Liver (tissue), 9 donors: ENCODE data around the gene SSBP2. TPM values are rescaled to one million over a fixed set of nuclear protein-coding genes. Genes with fewer than 3 reads are reported as not detected.
"Not testable (repeated sequence)": the region's sequence is repeated elsewhere in the genome, so short reads cannot be mapped to it uniquely, and the experiment has no call there.

Experiments
- DNase-seq: peaks from one replicate; pipeline ENCODE4 v3.0.0-alpha.2; 2017; ENCODE audit warnings: low spot score
- H3K27ac ChIP-seq, 2 donors: one replicate each; pipeline ENCODE4 v1.7.0; 2013; ENCODE audit warnings: inconsistent platforms in 2 of 2, low read length in 2 of 2, control low read depth in 1 of 2, low read depth in 1 of 2, mild to moderate bottlenecking in 1 of 2
- H3K27me3 ChIP-seq, 4 donors: one replicate each; pipeline versions ENCODE4 v1.6.1 to v1.7.0; 2013; ENCODE audit warnings: low read length in 3 of 4, inconsistent platforms in 1 of 4, mild to moderate bottlenecking in 1 of 4, moderate library complexity in 1 of 4; ENCODE audit not compliant: control insufficient read depth in 4 of 4, insufficient read depth in 4 of 4
- H3K36me3 ChIP-seq, 4 donors: one replicate each; pipeline versions ENCODE4 v1.6.1 to v1.7.0; 2013; ENCODE audit warnings: low read length in 3 of 4, mild to moderate bottlenecking in 3 of 4, low read depth in 1 of 4, moderate library complexity in 1 of 4; ENCODE audit not compliant: control insufficient read depth in 4 of 4, insufficient read depth in 3 of 4
- H3K4me1 ChIP-seq, 4 donors: one replicate each; pipeline versions ENCODE4 v1.6.1 to v1.7.0; 2013; ENCODE audit warnings: low read length in 3 of 4, mild to moderate bottlenecking in 3 of 4, moderate library complexity in 1 of 4; ENCODE audit not compliant: control insufficient read depth in 4 of 4, insufficient read depth in 4 of 4
- H3K4me3 ChIP-seq, 3 donors: one replicate each; pipeline versions ENCODE4 v1.6.1 to v1.7.0; 2013; ENCODE audit warnings: low read length in 3 of 3, control low read depth in 1 of 3, low read depth in 1 of 3, mild to moderate bottlenecking in 1 of 3
- H3K9ac ChIP-seq, 2 donors: one replicate each; pipeline ENCODE4 v1.7.0; 2013; ENCODE audit warnings: low read length in 2 of 2, mild to moderate bottlenecking in 2 of 2, moderate library complexity in 2 of 2, control low read depth in 1 of 2, low read depth in 1 of 2
- H3K9me3 ChIP-seq, 4 donors: one replicate each; pipeline versions ENCODE4 v1.6.1 to v1.7.0; 2013; ENCODE audit warnings: low read length in 3 of 4; ENCODE audit not compliant: control insufficient read depth in 4 of 4
- EGR1 ChIP-seq, 2 donors: IDR thresholded peaks; 2 replicates each; pipeline ENCODE4 v1.6.1; 2016 to 2018; ENCODE audit warnings: antibody characterized with exemption in 2 of 2, low read depth in 2 of 2
- FOXA1 ChIP-seq: IDR thresholded peaks from 2 replicates; pipeline ENCODE4 v1.6.1; 2016; ENCODE audit warnings: antibody characterized with exemption
- FOXA2 ChIP-seq: IDR thresholded peaks from 2 replicates; pipeline ENCODE4 v1.6.1; 2016; ENCODE audit warnings: antibody characterized with exemption
- GABPA ChIP-seq, 2 donors: IDR thresholded peaks in 1 of 2; conservative IDR thresholded peaks in 1 of 2; 2 replicates each; pipeline ENCODE4 v1.6.1; 2016; ENCODE audit warnings: antibody characterized with exemption in 2 of 2, mild to moderate bottlenecking in 1 of 2, moderate library complexity in 1 of 2
- HNF4A ChIP-seq, 2 donors: conservative IDR thresholded peaks; 2 replicates each; pipeline ENCODE4 v1.6.1; 2016; ENCODE audit warnings: antibody characterized with exemption in 2 of 2, mild to moderate bottlenecking in 2 of 2
- HNF4G ChIP-seq: IDR thresholded peaks from 2 replicates; pipeline ENCODE4 v1.6.1; 2016; ENCODE audit warnings: antibody characterized with exemption
- JUND ChIP-seq, 2 donors: IDR thresholded peaks; 2 replicates each; pipeline ENCODE4 v1.6.1; 2016; ENCODE audit warnings: antibody characterized with exemption in 2 of 2
- NR2F2 ChIP-seq: IDR thresholded peaks from 2 replicates; pipeline ENCODE4 v1.6.1; 2016; ENCODE audit warnings: antibody characterized with exemption
- RAD21 ChIP-seq, 2 donors: IDR thresholded peaks; 2 replicates each; pipeline ENCODE4 v1.6.1; 2016; ENCODE audit warnings: antibody characterized with exemption in 2 of 2, mild to moderate bottlenecking in 2 of 2
- RXRA ChIP-seq, 2 donors: IDR thresholded peaks; 2 replicates each; pipeline ENCODE4 v1.6.1; 2017 to 2018; ENCODE audit warnings: antibody characterized with exemption in 2 of 2, mild to moderate bottlenecking in 1 of 2
- SP1 ChIP-seq: IDR thresholded peaks from 2 replicates; pipeline ENCODE4 v1.6.1; 2018; ENCODE audit warnings: antibody characterized with exemption, mild to moderate bottlenecking
- TAF1 ChIP-seq: conservative IDR thresholded peaks from 2 replicates; pipeline ENCODE4 v1.6.1; 2016; ENCODE audit warnings: antibody characterized with exemption, mild to moderate bottlenecking
- YY1 ChIP-seq: IDR thresholded peaks from 2 replicates; pipeline ENCODE4 v1.6.1; 2016; ENCODE audit warnings: antibody characterized with exemption, mild to moderate bottlenecking
- WGBS: extraction: QIAGEN DNeasy Blood & Tissue Kit; methylation state at CpG from one replicate; pipeline ENCODE4 v1.1.7; 2013; 5-methylcytosine and 5-hydroxymethylcytosine counted together
- polyA plus RNA-seq, 2 donors: library from polyadenylated mRNA; stranded (reverse) in 1 of 2; unstranded in 1 of 2; fragments of 200-250 nt in 1 of 2; fragments of >200 nt in 1 of 2; fragmentation: Nextera tagmentation in 1 of 2; extraction: Ambion mirVana in 1 of 2; gene quantifications; one replicate each; pipeline versions ENCODE4 v1.2.1 to v1.2.3, GENCODE V29; 2013 to 2015
- total RNA-seq, 2 donors: library from RNA; depleted of rRNA; stranded (reverse); fragments of >200 nt; gene quantifications; one replicate each; pipeline ENCODE4 v1.2.3, GENCODE V29; 2014
- TF ChIP-seq, protein P1 (sequence below): IDR thresholded peaks from 2 replicates; pipeline ENCODE4 v1.6.1; 2016; ENCODE audit warnings: antibody characterized with exemption
- TF ChIP-seq, protein P2 (sequence below): fragments of 150-350 bp; IDR thresholded peaks from 2 replicates; pipeline ENCODE4 v1.5.1; 2017; ENCODE audit warnings: improper control_type of control experiment, low read depth, low read length; ENCODE audit not compliant: missing input control
- TF ChIP-seq, protein P3 (sequence below): IDR thresholded peaks from 2 replicates; pipeline ENCODE4 v1.6.1; 2016; ENCODE audit warnings: antibody characterized with exemption
- TF ChIP-seq, protein P4 (sequence below): IDR thresholded peaks from 2 replicates; pipeline ENCODE4 v1.6.1; 2016; ENCODE audit warnings: antibody characterized with exemption, mild to moderate bottlenecking
- TF ChIP-seq, protein P5 (sequence below): IDR thresholded peaks from 2 replicates; pipeline ENCODE4 v1.6.1; 2016; ENCODE audit warnings: antibody characterized with exemption
- donor health status: healthy.
- donor health status: healthy.
- donor health status: healthy.
- donor health status: healthy.
- donor health status: healthy.

SSBP2 gene
- total and polyA plus RNA-seq, 4 donors: 2.2 to 10.1 (median 4.1) TPM

DNA sequence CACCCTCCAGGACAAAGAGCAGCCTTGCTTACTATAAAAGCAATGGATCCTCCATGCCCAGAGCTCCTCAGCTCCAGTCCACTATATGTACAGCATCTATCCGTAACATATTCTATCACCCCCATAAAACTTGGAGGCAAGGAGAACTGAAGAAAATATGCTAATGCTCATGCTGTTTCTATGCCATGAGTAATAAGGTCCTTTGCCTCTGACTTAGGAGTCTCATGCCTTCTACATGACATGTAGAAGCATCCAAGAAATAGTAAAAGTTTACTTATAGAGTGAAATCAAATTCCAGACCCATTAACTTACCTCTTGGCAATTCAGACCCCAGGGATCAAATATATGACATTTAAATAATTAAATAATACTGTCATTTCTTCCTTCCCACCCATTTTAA is 33.7 kb downstream of the SSBP2 start (continued):
- TF ChIP-seq FOXA1: no peak
- no peak for TF ChIP-seq RXRA (IDR thresholded peaks at IDR 0.05)
- TF ChIP-seq TAF1: no peak
- TF ChIP-seq, protein P1, sequence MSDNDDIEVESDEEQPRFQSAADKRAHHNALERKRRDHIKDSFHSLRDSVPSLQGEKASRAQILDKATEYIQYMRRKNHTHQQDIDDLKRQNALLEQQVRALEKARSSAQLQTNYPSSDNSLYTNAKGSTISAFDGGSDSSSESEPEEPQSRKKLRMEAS: no peak

DNA sequence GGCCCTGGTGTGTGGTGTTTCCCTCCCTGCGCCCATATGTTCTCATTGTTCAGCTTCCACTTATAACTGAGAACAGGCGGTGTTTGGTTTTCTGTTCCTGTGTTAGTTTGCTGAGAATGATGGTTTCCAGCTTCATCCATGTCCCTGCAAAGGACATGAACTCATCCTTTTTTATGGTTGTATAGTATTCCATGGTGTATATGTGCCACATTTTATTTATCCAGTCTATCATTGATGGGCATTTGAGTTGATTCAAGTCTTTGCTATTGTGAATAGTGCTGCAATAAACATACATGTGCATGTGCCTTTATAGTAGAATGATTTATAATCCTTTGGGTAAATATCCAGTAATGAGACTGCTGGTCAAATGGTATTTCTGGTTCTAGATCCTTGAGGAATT is 36.8 kb downstream of the SSBP2 start:
- 91% methylated on average over 2 of the region's 2 CpGs for WGBS
- not testable (repeated sequence) for H3K4me3 ChIP-seq, DNase-seq

DNA sequence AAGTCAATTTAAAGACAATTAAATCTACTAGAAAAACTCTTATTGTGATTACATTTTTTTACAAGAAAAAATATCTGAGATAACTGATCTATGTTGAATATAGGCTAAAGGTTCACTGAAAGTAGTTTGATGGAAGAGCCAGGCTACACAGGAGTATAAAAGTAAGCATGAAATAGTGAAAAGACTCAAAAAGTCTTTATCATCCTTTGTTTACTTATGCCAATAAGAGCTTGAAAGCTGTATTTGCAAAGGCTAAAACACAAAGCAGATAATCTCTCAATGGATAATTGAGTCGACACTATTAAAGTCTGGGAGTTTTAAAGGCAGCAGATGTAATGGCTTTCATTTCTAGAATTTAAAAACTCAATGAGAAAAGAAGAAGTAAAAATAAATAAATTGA is 42.0 kb downstream of the SSBP2 start:
- Histone ChIP-seq H3K4me1 (no peaks in the 10 kb centered on the region), H3K4me3 (no peak overlapping the region), H3K27me3 (no peaks in the 10 kb centered on the region), H3K27ac (no peak overlapping the region), H3K36me3 (no peaks in the 10 kb centered on the region), H3K9ac (no peak overlapping the region), H3K9me3 (no peaks in the 10 kb centered on the region)
- WGBS: 57% methylated on average over 1 of the region's 1 CpG
- TF ChIP-seq RXRA (IDR thresholded peaks at IDR 0.05): no peak
- TF ChIP-seq HNF4G: no peak
- TF ChIP-seq FOXA2: no peak
- TF ChIP-seq, protein P2, sequence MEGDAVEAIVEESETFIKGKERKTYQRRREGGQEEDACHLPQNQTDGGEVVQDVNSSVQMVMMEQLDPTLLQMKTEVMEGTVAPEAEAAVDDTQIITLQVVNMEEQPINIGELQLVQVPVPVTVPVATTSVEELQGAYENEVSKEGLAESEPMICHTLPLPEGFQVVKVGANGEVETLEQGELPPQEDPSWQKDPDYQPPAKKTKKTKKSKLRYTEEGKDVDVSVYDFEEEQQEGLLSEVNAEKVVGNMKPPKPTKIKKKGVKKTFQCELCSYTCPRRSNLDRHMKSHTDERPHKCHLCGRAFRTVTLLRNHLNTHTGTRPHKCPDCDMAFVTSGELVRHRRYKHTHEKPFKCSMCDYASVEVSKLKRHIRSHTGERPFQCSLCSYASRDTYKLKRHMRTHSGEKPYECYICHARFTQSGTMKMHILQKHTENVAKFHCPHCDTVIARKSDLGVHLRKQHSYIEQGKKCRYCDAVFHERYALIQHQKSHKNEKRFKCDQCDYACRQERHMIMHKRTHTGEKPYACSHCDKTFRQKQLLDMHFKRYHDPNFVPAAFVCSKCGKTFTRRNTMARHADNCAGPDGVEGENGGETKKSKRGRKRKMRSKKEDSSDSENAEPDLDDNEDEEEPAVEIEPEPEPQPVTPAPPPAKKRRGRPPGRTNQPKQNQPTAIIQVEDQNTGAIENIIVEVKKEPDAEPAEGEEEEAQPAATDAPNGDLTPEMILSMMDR: no peak
- no peak for TF ChIP-seq HNF4A (conservative IDR thresholded peaks at IDR 0.05)
- TF ChIP-seq GABPA (IDR thresholded peaks at IDR 0.05 in 1 of 2, conservative IDR thresholded peaks at IDR 0.05 in 1 of 2): no peak
- TF ChIP-seq SP1: no peak
- TF ChIP-seq TAF1: no peak
- no peak for TF ChIP-seq YY1
- TF ChIP-seq, protein P3, sequence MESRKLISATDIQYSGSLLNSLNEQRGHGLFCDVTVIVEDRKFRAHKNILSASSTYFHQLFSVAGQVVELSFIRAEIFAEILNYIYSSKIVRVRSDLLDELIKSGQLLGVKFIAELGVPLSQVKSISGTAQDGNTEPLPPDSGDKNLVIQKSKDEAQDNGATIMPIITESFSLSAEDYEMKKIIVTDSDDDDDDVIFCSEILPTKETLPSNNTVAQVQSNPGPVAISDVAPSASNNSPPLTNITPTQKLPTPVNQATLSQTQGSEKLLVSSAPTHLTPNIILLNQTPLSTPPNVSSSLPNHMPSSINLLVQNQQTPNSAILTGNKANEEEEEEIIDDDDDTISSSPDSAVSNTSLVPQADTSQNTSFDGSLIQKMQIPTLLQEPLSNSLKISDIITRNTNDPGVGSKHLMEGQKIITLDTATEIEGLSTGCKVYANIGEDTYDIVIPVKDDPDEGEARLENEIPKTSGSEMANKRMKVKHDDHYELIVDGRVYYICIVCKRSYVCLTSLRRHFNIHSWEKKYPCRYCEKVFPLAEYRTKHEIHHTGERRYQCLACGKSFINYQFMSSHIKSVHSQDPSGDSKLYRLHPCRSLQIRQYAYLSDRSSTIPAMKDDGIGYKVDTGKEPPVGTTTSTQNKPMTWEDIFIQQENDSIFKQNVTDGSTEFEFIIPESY: no peak
- TF ChIP-seq, protein P4, sequence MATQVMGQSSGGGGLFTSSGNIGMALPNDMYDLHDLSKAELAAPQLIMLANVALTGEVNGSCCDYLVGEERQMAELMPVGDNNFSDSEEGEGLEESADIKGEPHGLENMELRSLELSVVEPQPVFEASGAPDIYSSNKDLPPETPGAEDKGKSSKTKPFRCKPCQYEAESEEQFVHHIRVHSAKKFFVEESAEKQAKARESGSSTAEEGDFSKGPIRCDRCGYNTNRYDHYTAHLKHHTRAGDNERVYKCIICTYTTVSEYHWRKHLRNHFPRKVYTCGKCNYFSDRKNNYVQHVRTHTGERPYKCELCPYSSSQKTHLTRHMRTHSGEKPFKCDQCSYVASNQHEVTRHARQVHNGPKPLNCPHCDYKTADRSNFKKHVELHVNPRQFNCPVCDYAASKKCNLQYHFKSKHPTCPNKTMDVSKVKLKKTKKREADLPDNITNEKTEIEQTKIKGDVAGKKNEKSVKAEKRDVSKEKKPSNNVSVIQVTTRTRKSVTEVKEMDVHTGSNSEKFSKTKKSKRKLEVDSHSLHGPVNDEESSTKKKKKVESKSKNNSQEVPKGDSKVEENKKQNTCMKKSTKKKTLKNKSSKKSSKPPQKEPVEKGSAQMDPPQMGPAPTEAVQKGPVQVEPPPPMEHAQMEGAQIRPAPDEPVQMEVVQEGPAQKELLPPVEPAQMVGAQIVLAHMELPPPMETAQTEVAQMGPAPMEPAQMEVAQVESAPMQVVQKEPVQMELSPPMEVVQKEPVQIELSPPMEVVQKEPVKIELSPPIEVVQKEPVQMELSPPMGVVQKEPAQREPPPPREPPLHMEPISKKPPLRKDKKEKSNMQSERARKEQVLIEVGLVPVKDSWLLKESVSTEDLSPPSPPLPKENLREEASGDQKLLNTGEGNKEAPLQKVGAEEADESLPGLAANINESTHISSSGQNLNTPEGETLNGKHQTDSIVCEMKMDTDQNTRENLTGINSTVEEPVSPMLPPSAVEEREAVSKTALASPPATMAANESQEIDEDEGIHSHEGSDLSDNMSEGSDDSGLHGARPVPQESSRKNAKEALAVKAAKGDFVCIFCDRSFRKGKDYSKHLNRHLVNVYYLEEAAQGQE: no peak
- TF ChIP-seq, protein P5, sequence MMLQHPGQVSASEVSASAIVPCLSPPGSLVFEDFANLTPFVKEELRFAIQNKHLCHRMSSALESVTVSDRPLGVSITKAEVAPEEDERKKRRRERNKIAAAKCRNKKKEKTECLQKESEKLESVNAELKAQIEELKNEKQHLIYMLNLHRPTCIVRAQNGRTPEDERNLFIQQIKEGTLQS: no peak
- no peak for TF ChIP-seq EGR1 (IDR thresholded peaks at IDR 0.05; ENCODE audit: low read depth in 2 of 2)
- TF ChIP-seq FOXA1: no peak
- TF ChIP-seq JUND (IDR thresholded peaks at IDR 0.05): no peak
- TF ChIP-seq RAD21 (IDR thresholded peaks at IDR 0.05): no peak
- TF ChIP-seq, protein P1: no peak
- no peak for TF ChIP-seq NR2F2
- no peak for DNase-seq

More for the DNA sequence above, 36.8 kb downstream of the SSBP2 start:
- not testable (repeated sequence) for H3K9ac ChIP-seq, H3K36me3 ChIP-seq, H3K4me1 ChIP-seq, H3K9me3 ChIP-seq, H3K27ac ChIP-seq, H3K27me3 ChIP-seq
